Stimulated activated naive CD8-positive, alpha-beta T cell treated with anti-CD3 and anti-CD28 coated beads, Interleukin-15, Interleukin-2, amounts not matched to agents 100 ng/mL and 50 ng/mL, for 24 hours (primary cell): ENCODE data around the gene PCTP.

Experiments
- H3K27ac Mint-ChIP-seq: one replicate; pipeline ENCODE4 v1.8.0; 2021; ENCODE audit warnings: mild to moderate bottlenecking, mixed read lengths
- H3K27me3 Mint-ChIP-seq: one replicate; pipeline ENCODE4 v1.8.0; 2021; ENCODE audit warnings: mixed read lengths
- H3K36me3 Mint-ChIP-seq: one replicate; pipeline ENCODE4 v1.8.0; 2021; ENCODE audit warnings: low read depth, mixed read lengths
- H3K4me1 Mint-ChIP-seq: one replicate; pipeline ENCODE4 v1.8.0; 2021; ENCODE audit warnings: low read depth, mixed read lengths
- H3K4me3 Mint-ChIP-seq: one replicate; pipeline ENCODE4 v1.8.0; 2021; ENCODE audit warnings: mild to moderate bottlenecking, mixed read lengths
- H3K9me3 Mint-ChIP-seq: one replicate; pipeline ENCODE4 v1.8.0; 2021; ENCODE audit warnings: mixed read lengths

Gene PCTP

DNA sequence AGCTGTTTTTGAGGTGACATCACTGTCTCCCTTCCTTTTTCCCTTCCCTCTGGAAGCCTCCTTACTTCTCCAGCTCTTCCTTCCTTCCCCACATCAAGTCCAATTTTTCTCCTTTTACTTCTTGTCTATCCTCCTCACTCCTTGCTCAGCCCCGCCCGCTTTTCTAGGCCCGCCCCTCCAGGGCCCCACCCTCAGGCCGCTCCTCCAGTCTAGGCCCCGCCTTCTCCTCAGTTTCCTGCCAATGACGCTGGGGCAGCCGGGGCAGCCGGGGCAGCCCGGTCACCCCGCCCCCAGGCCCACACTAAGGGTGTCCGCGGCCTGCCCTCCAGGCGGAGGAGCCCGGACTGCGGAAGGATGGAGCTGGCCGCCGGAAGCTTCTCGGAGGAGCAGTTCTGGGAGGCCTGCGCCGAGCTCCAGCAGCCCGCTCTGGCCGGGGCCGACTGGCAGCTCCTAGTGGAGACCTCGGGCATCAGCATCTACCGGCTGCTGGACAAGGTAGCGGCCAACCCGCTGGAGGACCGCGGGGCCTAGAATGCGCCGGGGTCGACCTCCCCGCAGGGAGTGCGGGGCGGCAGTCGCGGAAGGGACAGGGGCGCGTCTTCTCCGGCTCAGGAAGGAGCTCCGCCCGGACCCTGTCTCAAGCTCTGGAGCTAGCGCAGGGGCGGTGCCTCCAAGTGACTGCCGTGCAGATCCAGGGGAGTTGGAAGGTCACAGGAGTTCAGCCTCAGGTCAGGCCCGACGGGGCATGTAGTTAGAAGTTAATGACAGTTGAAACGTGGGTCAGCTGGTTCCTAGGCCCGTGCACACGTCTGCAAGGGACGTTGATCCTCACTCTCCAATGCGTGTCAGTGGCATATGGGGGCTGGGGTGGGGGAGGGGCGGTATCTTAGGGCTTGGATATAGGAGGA is at the start of gene PCTP:
PCTP (plus strand) TSS at position 302 of the 908 bp plus-strand sequence; CDS start at position 355, 53 bp downstream.
- no peaks in the 10 kb centered on the region for H3K36me3 Mint-ChIP-seq
- H3K4me3 Mint-ChIP-seq = peak within 1 kb of the TSS; percentile 85
- no peaks in the 10 kb centered on the region for H3K9me3 Mint-ChIP-seq
- peaks cover 31% of the 10 kb centered on the region for H3K27me3 Mint-ChIP-seq
- H3K27ac Mint-ChIP-seq = peak within 1 kb of the TSS; percentile 72
- H3K4me1 Mint-ChIP-seq = peaks cover 18% of the 10 kb centered on the region

DNA sequence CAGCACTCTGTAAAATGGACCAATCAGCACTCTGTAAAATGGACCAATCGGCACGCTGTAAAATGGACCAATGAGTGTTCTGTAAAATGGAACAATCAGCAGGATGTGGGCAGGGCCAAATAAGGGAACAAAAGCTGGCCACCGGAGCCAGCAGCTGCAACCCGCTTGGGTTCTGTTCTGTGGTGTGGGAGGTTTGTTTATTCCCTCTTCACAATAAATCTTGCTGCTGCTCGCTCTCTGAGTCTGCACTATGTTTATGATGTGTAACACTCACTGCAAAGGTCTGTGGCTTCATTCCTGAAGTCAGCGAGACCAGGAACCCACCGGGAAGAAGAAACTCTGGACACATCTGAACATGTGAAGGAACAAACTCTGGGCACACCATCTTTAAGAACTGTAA is 48.7 kb upstream of the PCTP start:
- no peaks in the 10 kb centered on the region for H3K36me3 Mint-ChIP-seq

GRCh38 chr17:55704401-55704800 is 46.5 kb upstream of the PCTP start:
- Mint-ChIP-seq H3K9me3 (peaks cover 8% of the 10 kb centered on the region), H3K27me3 (peaks cover 51% of the 10 kb centered on the region), H3K36me3 (no peaks in the 10 kb centered on the region), H3K4me1 (no peaks in the 10 kb centered on the region), H3K27ac (no peak overlapping the region), H3K4me3 (no peak overlapping the region)

More for the DNA sequence above, 48.7 kb upstream of the PCTP start:
- Mint-ChIP-seq H3K4me1 (no peaks in the 10 kb centered on the region), H3K27ac (no peak overlapping the region), H3K4me3 (no peak overlapping the region), H3K27me3 (peaks cover 58% of the 10 kb centered on the region), H3K9me3 (peaks cover 8% of the 10 kb centered on the region)

DNA sequence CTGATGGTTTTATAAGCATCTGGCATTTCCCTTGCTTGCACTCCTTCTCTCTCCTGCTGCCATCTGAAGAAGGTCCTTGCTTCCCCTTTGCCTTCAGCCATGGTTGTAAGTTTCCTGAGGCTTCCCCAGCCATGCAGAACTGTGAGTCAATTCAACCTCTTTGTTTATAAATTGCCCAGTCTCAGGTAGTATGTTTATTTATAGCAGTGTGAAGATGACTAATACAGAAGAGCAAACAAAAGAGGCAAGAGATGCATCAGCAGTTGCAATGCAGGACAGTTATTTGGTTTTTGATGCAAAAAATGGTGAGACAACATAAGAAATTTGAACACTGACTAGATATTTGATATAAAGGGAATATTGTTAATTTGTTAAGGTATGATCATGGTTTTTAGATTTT is 45.0 kb upstream of the PCTP start:
- H3K36me3 Mint-ChIP-seq = no peaks in the 10 kb centered on the region
- H3K4me3 Mint-ChIP-seq = no peak overlapping the region
- H3K4me1 Mint-ChIP-seq = no peaks in the 10 kb centered on the region
- no peak overlapping the region for H3K27ac Mint-ChIP-seq
- H3K9me3 Mint-ChIP-seq = peaks cover 8% of the 10 kb centered on the region
- H3K27me3 Mint-ChIP-seq = peaks cover 49% of the 10 kb centered on the region

DNA sequence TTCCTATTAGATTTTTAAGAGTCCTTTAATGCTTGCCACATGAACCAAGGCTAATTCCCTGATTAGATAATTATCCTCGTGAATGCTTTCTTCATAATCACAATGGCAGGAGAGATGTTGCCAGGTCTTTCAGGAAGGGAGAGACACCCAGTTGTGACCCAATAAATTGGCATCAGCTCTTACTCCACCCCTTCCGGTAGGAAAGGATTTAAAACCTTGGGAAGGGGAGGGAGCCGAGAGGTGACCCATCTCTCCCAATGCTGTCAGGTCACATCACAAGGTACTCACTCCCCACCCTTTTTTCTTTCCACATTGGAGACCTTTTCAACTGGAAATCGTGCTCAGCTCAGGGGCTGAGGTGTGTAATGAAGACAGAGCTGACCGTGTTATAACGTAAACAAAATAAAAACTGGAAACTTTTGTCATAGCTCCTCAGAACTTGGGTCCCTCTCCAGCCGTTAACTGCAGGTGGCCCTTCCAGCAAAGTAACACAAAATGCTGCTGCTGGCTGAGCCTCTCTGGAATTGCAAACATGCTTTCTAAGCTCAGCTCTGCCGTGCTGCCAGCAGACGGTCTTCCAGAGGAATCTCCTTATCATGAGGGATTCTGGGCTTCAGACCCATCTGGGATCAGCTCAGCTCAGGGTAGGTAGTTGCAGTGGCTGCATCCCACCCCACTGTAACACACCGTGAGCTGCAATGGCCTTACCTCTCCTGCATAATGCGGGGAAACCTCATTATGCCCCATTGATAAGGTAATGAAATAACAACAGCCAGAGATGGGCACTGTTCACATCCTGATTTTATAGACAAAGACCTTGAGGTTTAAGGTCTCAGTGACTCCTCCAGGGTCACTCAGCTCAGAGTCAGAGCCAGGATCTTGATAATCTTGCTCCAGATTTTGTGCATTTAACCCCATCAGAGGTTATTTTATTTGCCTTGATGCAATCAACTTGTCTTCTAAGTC is 43.8 kb upstream of the PCTP start:
- Mint-ChIP-seq H3K4me1 (no peaks in the 10 kb centered on the region), H3K36me3 (no peaks in the 10 kb centered on the region), H3K27me3 (peaks cover 41% of the 10 kb centered on the region), H3K4me3 (no peak overlapping the region), H3K9me3 (peaks cover 3% of the 10 kb centered on the region), H3K27ac (no peak overlapping the region)

DNA sequence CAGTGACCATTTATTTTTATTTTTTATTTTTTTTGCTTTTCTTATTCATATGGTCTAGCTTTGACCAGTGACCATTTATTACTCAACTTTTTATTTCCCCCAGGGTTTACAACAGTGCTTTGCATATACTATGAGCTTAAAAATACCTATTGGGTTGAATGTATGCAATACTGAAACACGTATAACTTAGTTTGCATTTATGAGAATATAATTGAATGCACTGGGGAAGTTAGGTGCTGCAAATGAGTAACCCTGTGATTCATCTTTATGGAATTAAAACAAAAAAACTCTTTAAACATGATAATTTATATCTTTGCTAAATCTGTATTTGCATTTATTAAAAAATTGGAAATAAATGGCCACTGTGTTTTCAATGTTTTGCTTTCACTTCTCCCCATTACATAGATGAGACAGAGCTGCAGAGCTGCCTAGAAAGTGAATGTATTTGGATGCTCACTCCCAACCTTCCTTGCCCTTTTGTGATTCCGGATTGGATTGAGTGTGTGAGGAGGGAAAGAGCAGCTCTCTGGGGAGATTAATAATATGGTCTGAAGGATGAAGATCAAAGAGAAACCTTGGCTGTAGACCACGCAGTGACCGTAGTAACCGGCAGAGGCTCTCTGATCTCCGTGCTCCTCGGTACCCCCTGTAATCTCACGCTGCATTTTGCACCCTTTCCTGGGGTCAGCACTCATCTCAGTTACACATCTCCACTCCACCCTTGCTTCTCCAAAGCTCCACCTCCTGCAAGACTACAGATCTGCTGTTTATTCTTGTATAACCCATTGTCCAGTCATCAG is 42.5 kb upstream of the PCTP start:
- no peaks in the 10 kb centered on the region for H3K9me3 Mint-ChIP-seq
- H3K27ac Mint-ChIP-seq = no peak overlapping the region
- H3K4me3 Mint-ChIP-seq = no peak overlapping the region
- no peaks in the 10 kb centered on the region for H3K36me3 Mint-ChIP-seq
- H3K4me1 Mint-ChIP-seq = no peaks in the 10 kb centered on the region
- peaks cover 32% of the 10 kb centered on the region for H3K27me3 Mint-ChIP-seq

DNA sequence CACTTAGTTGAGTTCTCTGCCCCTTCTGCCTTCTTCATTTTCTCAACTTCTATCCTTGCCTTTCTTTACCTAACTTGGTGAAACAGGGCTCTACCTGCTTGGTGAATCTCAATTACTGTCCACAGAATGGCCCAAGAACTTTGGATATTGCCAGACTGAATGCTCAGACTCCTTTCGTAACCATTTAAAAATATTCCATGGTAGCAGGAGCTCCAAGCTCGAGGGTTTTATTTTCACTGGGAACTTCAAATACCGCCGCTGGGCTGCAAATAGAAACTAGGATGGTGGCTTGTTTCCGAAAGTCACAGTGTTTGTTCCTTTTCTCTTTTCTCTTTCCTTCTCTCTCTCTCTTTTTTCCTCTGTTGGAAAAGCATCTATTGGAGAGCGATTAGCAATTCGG is 41.4 kb upstream of the PCTP start:
- Mint-ChIP-seq H3K4me3 (no peak overlapping the region), H3K4me1 (no peaks in the 10 kb centered on the region), H3K36me3 (no peaks in the 10 kb centered on the region), H3K27ac (no peak overlapping the region), H3K9me3 (no peaks in the 10 kb centered on the region), H3K27me3 (peaks cover 26% of the 10 kb centered on the region)

DNA sequence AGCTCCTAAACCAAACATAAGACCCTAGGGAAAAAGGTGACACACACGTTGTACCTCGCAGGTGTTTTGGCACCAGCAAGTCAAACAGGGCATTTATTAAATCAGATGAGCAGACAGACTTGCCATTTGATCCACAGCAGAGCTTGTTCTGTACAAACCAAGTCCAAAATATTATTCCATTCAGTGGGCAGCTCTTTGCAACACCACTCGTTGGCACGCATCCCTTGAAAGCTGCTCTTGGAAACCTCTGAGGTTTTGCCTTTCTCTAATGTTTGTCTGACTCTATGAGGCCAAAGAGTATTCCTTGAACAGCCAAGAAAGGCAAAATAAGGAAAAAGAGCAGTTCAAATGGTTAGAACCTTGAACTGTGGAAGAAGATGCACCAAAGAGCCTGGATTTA is 40.9 kb upstream of the PCTP start:
- Mint-ChIP-seq H3K4me1 (no peaks in the 10 kb centered on the region), H3K27ac (no peak overlapping the region), H3K4me3 (no peak overlapping the region), H3K36me3 (no peaks in the 10 kb centered on the region), H3K9me3 (no peaks in the 10 kb centered on the region), H3K27me3 (peaks cover 26% of the 10 kb centered on the region)

DNA sequence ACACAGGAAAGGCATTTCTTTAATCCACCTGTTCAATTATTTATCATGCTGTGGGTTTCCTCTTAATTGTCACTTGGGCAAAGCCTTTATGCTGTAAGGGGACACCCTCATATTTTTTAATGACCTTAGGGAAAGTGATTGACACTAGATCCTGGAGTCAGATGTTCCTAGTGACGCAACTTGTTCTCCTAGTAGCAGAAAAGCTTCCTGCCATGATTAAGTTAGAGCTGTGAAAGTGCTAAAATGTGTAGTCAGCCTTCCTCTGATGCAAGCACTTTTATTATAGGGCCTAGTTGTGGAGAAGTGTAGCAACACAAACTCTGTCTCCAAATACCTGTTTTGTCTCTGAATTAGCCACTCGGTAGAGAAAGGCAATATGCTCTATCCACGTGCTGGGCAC is 40.4 kb upstream of the PCTP start:
- Mint-ChIP-seq H3K27ac (no peak overlapping the region), H3K9me3 (no peaks in the 10 kb centered on the region), H3K4me1 (no peaks in the 10 kb centered on the region), H3K36me3 (no peaks in the 10 kb centered on the region), H3K27me3 (peaks cover 26% of the 10 kb centered on the region), H3K4me3 (no peak overlapping the region)

DNA sequence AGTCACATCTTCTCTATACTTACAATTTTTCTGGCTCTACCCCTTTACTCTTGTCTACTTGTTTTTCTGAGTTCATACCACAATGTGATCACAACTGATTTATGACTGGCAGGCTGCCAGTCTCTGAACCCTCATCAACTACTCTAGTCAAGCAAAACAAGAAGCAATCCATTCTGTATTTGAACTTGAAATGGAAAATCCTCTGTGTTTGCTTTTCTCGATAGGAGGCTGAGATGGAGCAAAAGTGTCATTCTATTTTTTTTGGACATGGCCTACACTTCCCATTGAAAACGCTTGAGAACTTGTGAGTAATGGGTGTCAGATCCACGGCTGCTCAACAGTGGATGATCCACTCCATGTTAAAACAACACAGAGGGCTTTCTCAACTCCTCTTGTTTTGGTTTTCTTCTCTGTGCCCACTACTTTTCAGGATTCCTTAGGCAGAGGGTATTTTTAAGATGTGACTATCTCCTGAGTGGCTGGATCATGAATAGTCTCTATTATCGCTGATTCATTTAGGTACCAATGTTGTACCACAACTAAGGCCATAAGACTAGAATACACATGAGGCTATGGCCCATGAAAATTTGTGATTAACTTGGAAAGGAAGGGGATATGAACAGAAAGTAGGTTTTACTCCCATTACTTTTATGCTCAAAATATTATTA is 39.9 kb upstream of the PCTP start:
- Mint-ChIP-seq H3K4me1 (no peaks in the 10 kb centered on the region), H3K36me3 (no peaks in the 10 kb centered on the region), H3K4me3 (no peak overlapping the region), H3K9me3 (no peaks in the 10 kb centered on the region), H3K27ac (no peak overlapping the region), H3K27me3 (peaks cover 23% of the 10 kb centered on the region)

GRCh38 chr17:55717432-55717831 is 33.4 kb upstream of the PCTP start:
- no peaks in the 10 kb centered on the region for H3K36me3 Mint-ChIP-seq
- H3K27ac Mint-ChIP-seq = no peak overlapping the region
- H3K4me1 Mint-ChIP-seq = no peaks in the 10 kb centered on the region
- H3K4me3 Mint-ChIP-seq = no peak overlapping the region
- no peaks in the 10 kb centered on the region for H3K9me3 Mint-ChIP-seq
- H3K27me3 Mint-ChIP-seq = peaks cover 23% of the 10 kb centered on the region

DNA sequence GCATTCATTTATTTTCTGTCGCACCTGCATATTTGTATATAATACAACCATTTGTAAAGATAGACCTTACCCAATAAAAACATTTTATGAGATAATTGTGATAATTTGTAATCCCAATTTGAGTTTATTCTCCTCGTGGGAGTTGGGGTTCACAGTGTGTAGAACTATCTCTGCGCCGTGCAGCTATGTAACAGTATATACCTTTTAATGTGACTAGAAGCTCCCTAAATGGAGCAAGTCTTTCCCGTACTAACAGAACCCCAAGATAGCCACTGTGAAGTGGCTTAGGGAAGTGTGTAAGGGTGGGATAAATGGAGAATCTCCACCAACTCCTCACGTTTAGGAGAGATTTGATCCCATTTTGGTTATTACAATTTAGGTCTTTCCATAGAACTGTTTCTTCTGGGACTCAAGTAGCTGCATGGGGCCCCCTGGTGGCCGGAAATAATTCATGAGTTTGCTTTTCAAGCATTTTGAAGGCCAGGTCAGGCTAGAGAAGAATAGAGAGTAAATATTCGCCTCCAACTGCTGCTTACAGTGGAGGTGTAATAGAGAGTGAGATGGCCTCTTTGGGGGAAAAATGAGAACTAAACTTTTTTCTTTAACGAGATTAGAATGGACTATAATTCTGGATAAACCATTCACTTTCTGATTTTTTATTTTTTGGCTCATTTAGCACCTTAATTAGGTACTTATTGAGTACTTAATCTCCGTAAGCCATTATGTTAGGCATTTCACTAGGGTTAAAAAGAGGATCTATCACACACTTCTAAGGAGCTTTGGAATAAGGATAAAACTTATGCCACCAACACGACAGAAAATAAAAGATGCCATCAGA is 32.7 kb upstream of the PCTP start:
- Mint-ChIP-seq H3K27me3 (peaks cover 30% of the 10 kb centered on the region), H3K4me1 (peaks cover 4% of the 10 kb centered on the region), H3K27ac (no peak overlapping the region), H3K4me3 (no peak overlapping the region), H3K36me3 (no peaks in the 10 kb centered on the region), H3K9me3 (no peaks in the 10 kb centered on the region)
